Upper lobe of left lung (tissue), 6 donors: Measurements from ENCODE around the gene ERI2. TPM values are rescaled to one million over a fixed set of nuclear protein-coding genes. Genes with fewer than 3 reads are reported as not detected.

ENCODE experiments used
- ATAC-seq, 2 donors: fragments of 200-7000 bp; cut with Tn5 transposase; one replicate each; pipeline ENCODE4 v1.9.1; 2022; ENCODE audit warnings: mild to moderate bottlenecking in 2 of 2, moderate library complexity in 2 of 2; ENCODE audit not compliant: low FRiP score in 2 of 2
- DNase-seq, 2 donors: peaks; one replicate each; pipeline ENCODE4 v3.0.0-alpha.2; 2019 to 2020
- H3K27ac ChIP-seq, 4 donors: fragments of 200-600 bp; sonication (generic); one replicate each; pipeline ENCODE4 v1.5.1; 2016 to 2019
- H3K27me3 ChIP-seq, 4 donors: fragments of 200-600 bp; sonication (generic); one replicate each; pipeline ENCODE4 v1.5.1; 2017 to 2019
- H3K36me3 ChIP-seq, 4 donors: fragments of 200-600 bp; sonication (generic); one replicate each; pipeline ENCODE4 v1.5.1; 2016 to 2019
- H3K4me1 ChIP-seq, 4 donors: fragments of 200-600 bp; sonication (generic); one replicate each; pipeline ENCODE4 v1.5.1; 2018 to 2019
- H3K4me3 ChIP-seq, 4 donors: fragments of 200-600 bp; sonication (generic); one replicate each; pipeline ENCODE4 v1.5.1; 2017 to 2019; ENCODE audit warnings: mild to moderate bottlenecking in 2 of 4, moderate library complexity in 1 of 4
- H3K9me3 ChIP-seq, 4 donors: fragments of 200-600 bp; sonication (generic); one replicate each; pipeline ENCODE4 v1.5.1; 2018 to 2019
- CTCF ChIP-seq, 6 experiments: fragments of 450-650 bp in 4 of 6; fragments of 200-600 bp in 2 of 6; sonication (generic) in 2 of 6; IDR thresholded peaks; one replicate each; pipeline ENCODE4 v1.5.1; 2016 to 2019; ENCODE audit warnings: antibody characterized with exemption in 6 of 6
- EP300 ChIP-seq, 4 donors: sonication (generic); formaldehyde crosslinking; IDR thresholded peaks; one replicate each; pipeline ENCODE4 v1.5.1; 2017; ENCODE audit warnings: antibody characterized with exemption in 4 of 4, control low read depth in 2 of 4
- POLR2A ChIP-seq, 4 donors: fragments of 450-650 bp; IDR thresholded peaks; one replicate each; pipeline ENCODE4 v1.5.1; 2016 to 2017; ENCODE audit warnings: antibody characterized with exemption in 4 of 4, mild to moderate bottlenecking in 2 of 4
- POLR2AphosphoS5 ChIP-seq, 2 donors: sonication (generic); formaldehyde crosslinking; IDR thresholded peaks; one replicate each; pipeline ENCODE4 v1.5.1; 2017; ENCODE audit warnings: antibody characterized with exemption in 2 of 2
- WGBS, 2 donors: methylation state at CpG; one replicate each; pipeline ENCODE4 v1.1.5; 2017 to 2018; 5-methylcytosine and 5-hydroxymethylcytosine counted together
- total RNA-seq, 6 donors: library from RNA; depleted of rRNA in 4 of 6; stranded (reverse); fragments of >200 nt in 4 of 6; gene quantifications; one replicate each; pipeline versions ENCODE4 v1.1.0 to v1.2.1, GENCODE V29; 2016 to 2021
- donor health status: DM: no; HTN: no; CAD: no; lungs with moderate emphysema.
- donor health status: DM: no; HTN: yes; CAD: no; lungs with severe emphysema.

Gene ERI2
- total RNA-seq, 6 donors from 2014 or later, result 7.3 to 13.8 (median 11.6) TPM

DNA sequence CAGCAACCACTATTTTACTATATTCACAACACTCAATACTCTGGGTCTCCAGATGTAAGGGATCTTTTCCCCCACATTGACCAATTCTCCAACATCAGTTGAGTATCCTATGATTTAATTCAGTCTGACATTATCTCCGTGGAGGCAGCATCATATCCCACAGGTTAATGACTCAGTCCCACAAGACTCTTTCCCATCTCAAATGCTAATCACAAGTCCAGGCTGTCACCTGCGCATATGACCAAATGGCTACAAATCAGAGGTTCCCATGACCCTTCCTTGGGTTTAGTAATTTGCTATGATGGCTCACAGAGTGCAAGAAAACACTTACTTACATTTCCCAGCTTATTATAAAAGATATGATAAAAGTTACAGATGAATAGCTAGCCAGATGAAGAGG lies 23.8 kb downstream of the ERI2 start:
- TF ChIP-seq EP300 (IDR thresholded peaks at IDR 0.05) (no peak), POLR2AphosphoS5 (IDR thresholded peaks at IDR 0.05) (no peak), POLR2A (IDR thresholded peaks at IDR 0.05) (no peak), CTCF (IDR thresholded peaks at IDR 0.05) (no peak)
- ATAC-seq, result no peak
- Histone ChIP-seq H3K36me3 (peaks cover 0 to 5% (median 0%) of the 10 kb centered on the region in 4 donors), H3K4me1 (no peaks in the 10 kb centered on the region), H3K9me3 (no peaks in the 10 kb centered on the region), H3K4me3 (no peak overlapping the region), H3K27me3 (no peaks in the 10 kb centered on the region), H3K27ac (no peak overlapping the region)
- 90 to 95% methylated on average over 2 of the region's 2 CpGs for WGBS, 2 donors
- DNase-seq, result no peak

GRCh38 chr16:20781697-20782096 lies 24.6 kb downstream of the ERI2 start:
- TF ChIP-seq POLR2A (IDR thresholded peaks at IDR 0.05) (no peak), CTCF (IDR thresholded peaks at IDR 0.05) (no peak), EP300 (IDR thresholded peaks at IDR 0.05) (no peak), POLR2AphosphoS5 (IDR thresholded peaks at IDR 0.05) (no peak)
- Histone ChIP-seq H3K27ac (no peak overlapping the region), H3K9me3 (no peaks in the 10 kb centered on the region), H3K27me3 (no peaks in the 10 kb centered on the region), H3K36me3 (peaks cover 0 to 8% (median 0%) of the 10 kb centered on the region in 4 donors), H3K4me1 (no peaks in the 10 kb centered on the region), H3K4me3 (no peak overlapping the region)
- DNase-seq (no peak), ATAC-seq (no peak)
- WGBS, 2 donors, result 74 to 77% methylated on average over 1 of the region's 1 CpG

DNA sequence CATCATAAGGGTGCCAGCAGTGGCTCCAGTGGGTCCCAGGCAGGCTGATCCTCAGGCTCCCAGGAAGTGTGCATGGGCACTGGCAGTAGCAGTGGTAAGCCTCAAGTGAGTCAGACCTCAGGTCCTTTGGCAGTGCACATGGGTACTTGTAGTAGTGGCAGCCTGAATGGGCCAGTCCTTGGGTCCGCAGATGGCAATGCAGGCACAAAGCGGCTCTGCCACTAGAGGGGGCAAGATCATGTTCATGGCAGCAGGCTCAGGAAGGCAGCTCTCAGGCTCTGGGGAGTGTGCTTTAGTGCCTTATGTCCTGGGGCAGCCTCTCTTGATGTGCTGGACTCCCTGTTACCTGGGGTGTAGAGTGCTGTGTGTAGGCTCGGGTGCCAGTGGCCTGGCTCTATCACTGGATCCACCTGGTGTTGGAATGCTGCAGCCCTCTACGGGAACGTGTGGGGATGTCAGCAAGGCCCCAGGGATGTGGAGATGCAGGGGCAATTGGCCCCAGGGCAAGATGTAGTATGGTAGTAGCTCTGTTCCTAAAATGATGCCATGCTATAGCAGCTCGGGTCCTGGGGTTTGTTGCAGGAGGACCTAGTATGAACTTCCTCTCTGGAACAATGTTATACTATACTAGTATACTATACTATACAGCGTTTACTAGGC lies 31.4 kb downstream of the ERI2 start:
- H3K27me3 ChIP-seq, result no peaks in the 10 kb centered on the region
- peaks cover 0 to 8% (median 0%) of the 10 kb centered on the region in 4 donors for H3K36me3 ChIP-seq
- H3K9me3 ChIP-seq, result no peaks in the 10 kb centered on the region
- DNase-seq (peak in 1 of 2 donors; percentile 91), ATAC-seq (peak; percentile 66 to 87)
- H3K4me3 ChIP-seq, result no peak overlapping the region
- H3K27ac ChIP-seq, result no peak overlapping the region
- H3K4me1 ChIP-seq, result no peaks in the 10 kb centered on the region
- TF ChIP-seq POLR2AphosphoS5 (IDR thresholded peaks at IDR 0.05) (no peak), CTCF (IDR thresholded peaks at IDR 0.05) (peak; percentile 41 to 74 (median 56))
- WGBS, 2 donors, result 78 to 87% methylated on average over 5 to 7 of the region's 7 CpGs

GRCh38 chr16:20773679-20774078 lies 32.6 kb downstream of the ERI2 start:
- no peak overlapping the region for H3K4me3 ChIP-seq
- ATAC-seq, result no peak
- WGBS, 2 donors, result 93 to 98% methylated on average over 3 of the region's 3 CpGs
- H3K36me3 ChIP-seq, result peaks cover 0 to 8% (median 0%) of the 10 kb centered on the region in 4 donors
- H3K4me1 ChIP-seq, result no peaks in the 10 kb centered on the region
- H3K9me3 ChIP-seq, result no peaks in the 10 kb centered on the region
- no peak overlapping the region for H3K27ac ChIP-seq
- DNase-seq, result no peak
- TF ChIP-seq POLR2A (IDR thresholded peaks at IDR 0.05) (no peak), EP300 (IDR thresholded peaks at IDR 0.05) (no peak), CTCF (IDR thresholded peaks at IDR 0.05) (no peak), POLR2AphosphoS5 (IDR thresholded peaks at IDR 0.05) (no peak)
- H3K27me3 ChIP-seq, result no peaks in the 10 kb centered on the region

DNA sequence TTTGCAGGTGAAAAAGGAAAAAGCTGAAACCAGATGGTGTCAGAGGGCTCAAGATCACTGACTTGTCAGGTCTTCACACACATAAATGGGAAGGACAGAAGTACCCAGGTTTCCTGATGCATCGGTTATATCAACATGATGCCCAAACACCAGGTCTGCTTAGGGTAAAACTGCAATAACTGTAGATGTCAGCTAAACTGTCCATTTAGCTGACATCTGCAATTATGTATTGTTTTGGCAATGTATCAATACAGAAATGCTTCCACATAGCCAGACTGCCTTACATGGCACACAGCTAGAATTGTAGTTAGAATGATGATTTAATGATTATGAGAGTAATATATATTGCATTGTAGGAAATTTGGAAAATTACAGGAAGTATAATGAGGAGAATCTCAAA lies 37.5 kb downstream of the ERI2 start:
- no peak overlapping the region for H3K27ac ChIP-seq
- TF ChIP-seq POLR2A (IDR thresholded peaks at IDR 0.05) (no peak), CTCF (IDR thresholded peaks at IDR 0.05) (no peak), EP300 (IDR thresholded peaks at IDR 0.05) (no peak), POLR2AphosphoS5 (IDR thresholded peaks at IDR 0.05) (no peak)
- H3K9me3 ChIP-seq, result no peaks in the 10 kb centered on the region
- no peaks in the 10 kb centered on the region for H3K36me3 ChIP-seq
- 36 to 48% methylated on average over 1 of the region's 1 CpG for WGBS, 2 donors
- H3K4me3 ChIP-seq, result no peak overlapping the region
- ATAC-seq, result no peak
- no peak for DNase-seq
- H3K4me1 ChIP-seq, result peaks cover 0 to 7% (median 3%) of the 10 kb centered on the region in 4 donors
- no peaks in the 10 kb centered on the region for H3K27me3 ChIP-seq
